PC-9 (cell line): ENCODE data around the gene TAF11L2.

ENCODE experiments used
- CTCF ChIP-seq: fragments of 200-600 bp; sonication (generic); conservative IDR thresholded peaks from 2 replicates; pipeline ENCODE4 v1.6.1; 2017; ENCODE audit warnings: mixed run types, antibody characterized with exemption, mild to moderate bottlenecking, moderate library complexity
- EZH2 ChIP-seq: fragments of 200-600 bp; sonication (generic); IDR thresholded peaks from 2 replicates; pipeline ENCODE4 v1.8.0; 2017; ENCODE audit warnings: antibody characterized with exemption, low read depth

DNA sequence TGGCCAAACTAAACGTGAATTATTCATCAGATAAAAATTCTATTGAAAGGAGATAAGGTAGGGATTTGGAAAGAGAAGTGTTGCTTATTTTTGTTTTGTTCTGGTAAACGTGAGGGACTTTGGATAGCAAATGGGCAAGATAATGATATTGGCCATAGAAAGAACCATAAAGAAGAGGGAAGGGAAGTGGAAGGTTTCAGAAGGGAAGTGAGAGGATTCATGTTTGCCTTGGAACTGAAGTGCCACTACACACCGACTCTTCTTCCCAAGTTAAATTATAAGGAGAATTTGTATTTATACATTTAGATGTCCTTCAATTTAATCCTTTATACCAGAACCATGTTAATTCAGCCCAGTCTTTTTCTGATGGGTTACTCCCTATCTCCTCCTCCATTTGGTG is 42.1 kb upstream of the TAF11L2 start:
- TF ChIP-seq CTCF (no peak), EZH2 (no peak)
